Measurements from ENCODE around the gene SRM.

Gene SRM

DNA sequence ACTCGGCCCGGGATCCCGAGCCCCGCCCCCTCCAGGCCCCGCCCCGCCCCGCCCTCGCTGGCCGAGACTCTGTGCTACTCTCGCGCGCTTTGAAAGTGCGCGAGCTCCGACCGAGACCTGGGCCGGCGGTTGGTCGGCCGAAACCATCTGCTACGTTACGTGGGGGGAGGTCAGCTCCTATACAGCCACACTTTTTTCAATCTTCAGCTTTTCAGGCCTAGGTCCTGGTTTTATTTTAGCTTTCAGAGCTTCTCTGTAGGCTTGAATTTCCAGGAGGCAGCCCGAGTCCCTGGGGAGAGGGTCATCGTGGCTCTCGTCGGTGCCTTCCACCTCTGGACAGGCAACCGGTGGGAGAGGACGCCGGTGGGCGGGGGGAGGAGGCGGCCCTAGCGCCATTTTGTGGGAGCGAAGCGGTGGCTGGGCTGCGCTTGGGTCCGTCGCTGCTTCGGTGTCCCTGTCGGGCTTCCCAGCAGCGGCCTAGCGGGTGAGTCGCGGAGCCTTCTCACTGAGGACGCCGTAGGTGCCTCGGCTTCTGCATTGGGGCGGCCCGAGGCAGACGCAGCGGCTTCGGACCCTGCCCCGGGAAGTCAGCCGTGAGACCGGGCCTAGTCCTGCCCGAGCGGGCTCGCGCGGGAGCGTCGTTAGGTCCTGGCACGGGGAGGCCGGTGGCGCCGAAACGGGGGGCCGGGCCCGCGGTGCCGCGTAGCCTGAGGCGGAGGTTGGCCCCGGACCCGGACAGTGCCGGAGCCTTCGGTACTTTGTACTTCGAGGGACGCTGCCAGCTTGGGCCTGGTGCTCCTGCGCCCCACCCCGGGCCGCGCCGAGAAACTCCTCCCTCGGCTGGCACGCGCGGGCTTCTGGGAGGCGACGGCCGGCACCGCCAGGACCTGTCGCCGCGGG is 47.3 kb downstream of the SRM start, which contains the start of gene TARDBP:
TARDBP (plus strand) TSS at position 395 of the 900 bp plus-strand sequence. CDS start 1,074 bp downstream, outside the sequence.
- peak; percentile 89 for DNase-seq
